Fibroblast of lung (primary cell): ENCODE results near the gene DIS3L2.

Experiments used
- CTCF ChIP-seq, 2 donors: IDR thresholded peaks in 1 of 2; conservative IDR thresholded peaks in 1 of 2; 1 replicate in 1 of 2; 2 replicates in 1 of 2; pipeline ENCODE4 v1.5.1; 2011 to 2012; ENCODE audit warnings: low read length in 2 of 2, control low read depth in 1 of 2, inconsistent platforms in 1 of 2, low read depth in 1 of 2, mild to moderate bottlenecking in 1 of 2
- EZH2 ChIP-seq: IDR thresholded peaks from 2 replicates; pipeline ENCODE4 v1.5.1; 2012; ENCODE audit warnings: low read length, control low read depth, mild to moderate bottlenecking; ENCODE audit errors: missing control alignments

GRCh38 chr2:232139171-232139594 lies 177.7 kb downstream of the DIS3L2 start:
- TF ChIP-seq CTCF (conservative IDR thresholded peaks at IDR 0.05 in 1 of 2, IDR thresholded peaks at IDR 0.05 in 1 of 2; ENCODE audit: low read depth in 1 of 2, low read length in 2 of 2) (no peak), EZH2 (no peak)
